ENCODE measurements around the gene LUZP1.

Gene LUZP1

GRCh38 chr1:23088027-23088426 is 80.6 kb downstream of the LUZP1 start:
- DNase-seq (ENCODE audit: low read depth in 2 of 3, low spot score in 2 of 3) = no peak

- no peak for DNase-seq (ENCODE audit: low read depth in 2 of 3, low spot score in 2 of 3)
Measured at GRCh38 chr1:23085696-23086095, 83.0 kb downstream of the LUZP1 start.

- no peak for DNase-seq (ENCODE audit: low read depth in 2 of 3, low spot score in 2 of 3)
Measured at GRCh38 chr1:23084880-23085279, 83.8 kb downstream of the LUZP1 start.

- no peak for DNase-seq (ENCODE audit: low read depth in 2 of 3, low spot score in 2 of 3)
Measured at GRCh38 chr1:23083714-23084480, 84.8 kb downstream of the LUZP1 start.

- no peak for DNase-seq (ENCODE audit: low read depth in 2 of 3, low spot score in 2 of 3)
Measured at GRCh38 chr1:23081376-23081775, 87.3 kb downstream of the LUZP1 start.

- no peak for DNase-seq (ENCODE audit: low read depth in 2 of 3, low spot score in 2 of 3)
Measured at GRCh38 chr1:23080885-23081284, 87.8 kb downstream of the LUZP1 start.

GRCh38 chr1:23079025-23079424 is 89.6 kb downstream of the LUZP1 start:
- no peak for DNase-seq (ENCODE audit: low read depth in 2 of 3, low spot score in 2 of 3)

GRCh38 chr1:23074012-23074411 is 94.6 kb downstream of the LUZP1 start:
- DNase-seq (ENCODE audit: low read depth in 2 of 3, low spot score in 2 of 3) = no peak

- no peak for DNase-seq (ENCODE audit: low read depth in 2 of 3, low spot score in 2 of 3)
Measured at GRCh38 chr1:23069675-23070074, 99.0 kb downstream of the LUZP1 start.

- DNase-seq (ENCODE audit: low read depth in 2 of 3, low spot score in 2 of 3) = no peak
Measured at GRCh38 chr1:23069149-23069548, 99.5 kb downstream of the LUZP1 start.

GRCh38 chr1:23066075-23066474 is 102.6 kb downstream of the LUZP1 start:
- no peak for DNase-seq (ENCODE audit: low read depth in 2 of 3, low spot score in 2 of 3)

- DNase-seq (ENCODE audit: low read depth in 2 of 3, low spot score in 2 of 3) = no peak
Measured at GRCh38 chr1:23065385-23065784, 103.3 kb downstream of the LUZP1 start.

GRCh38 chr1:23062271-23062670 is 106.4 kb downstream of the LUZP1 start:
- DNase-seq (ENCODE audit: low read depth in 2 of 3, low spot score in 2 of 3) = no peak

- no peak for DNase-seq (ENCODE audit: low read depth in 2 of 3, low spot score in 2 of 3)
Measured at GRCh38 chr1:23057301-23057700, 111.4 kb downstream of the LUZP1 start.

- no peak for DNase-seq (ENCODE audit: low read depth in 2 of 3, low spot score in 2 of 3)
Measured at GRCh38 chr1:23051290-23051909, 117.3 kb downstream of the LUZP1 start.

GRCh38 chr1:23050201-23050600 is 118.5 kb downstream of the LUZP1 start:
- no peak for DNase-seq (ENCODE audit: low read depth in 2 of 3, low spot score in 2 of 3)

GRCh38 chr1:23044035-23044434 is 124.6 kb downstream of the LUZP1 start:
- DNase-seq (ENCODE audit: low read depth in 2 of 3, low spot score in 2 of 3) = no peak

GRCh38 chr1:23040509-23040908 is 128.1 kb downstream of the LUZP1 start:
- no peak for DNase-seq (ENCODE audit: low read depth in 2 of 3, low spot score in 2 of 3)

GRCh38 chr1:23039308-23039826 is 129.3 kb downstream of the LUZP1 start:
- DNase-seq (ENCODE audit: low read depth in 2 of 3, low spot score in 2 of 3) = no peak

GRCh38 chr1:23037081-23037740 is 131.4 kb downstream of the LUZP1 start:
- no peak for DNase-seq (ENCODE audit: low read depth in 2 of 3, low spot score in 2 of 3)

- DNase-seq (ENCODE audit: low read depth in 2 of 3, low spot score in 2 of 3) = no peak
Measured at GRCh38 chr1:23035823-23036452, 132.7 kb downstream of the LUZP1 start.
